HepG2 (cell line): ENCODE measurements around the gene FGA. TPM values are rescaled to one million over a fixed set of nuclear protein-coding genes. Genes with fewer than 3 reads are reported as not detected.

Experiments used
- AFF4 ChIP-seq: sonication (generic); formaldehyde crosslinking; IDR thresholded peaks from 2 replicates; pipeline ENCODE4 v1.4.0; 2020; ENCODE audit warnings: missing genetic modification reagents
- ATF7 ChIP-seq, 2 experiments: fragments of 450-650 bp in 1 of 2; sonication (generic) in 1 of 2; formaldehyde crosslinking in 1 of 2; IDR thresholded peaks; 2 replicates each; pipeline versions ENCODE4 v1.4.0 to v1.6.1; 2016 to 2020; ENCODE audit warnings: antibody characterized with exemption in 1 of 2, mild to moderate bottlenecking in 1 of 2, missing genetic modification reagents in 1 of 2
- BHLHE40 ChIP-seq: IDR thresholded peaks from 2 replicates; pipeline ENCODE4 v1.6.1; 2011; ENCODE audit warnings: low read length, improper control_type of control experiment
- DMAP1 ChIP-seq: IDR thresholded peaks from 2 replicates; pipeline ENCODE4 v1.6.1; 2016
- HOXA5 ChIP-seq: sonication (generic); formaldehyde crosslinking; IDR thresholded peaks from 2 replicates; pipeline ENCODE4 v1.4.0; 2020; ENCODE audit warnings: missing genetic modification reagents
- JUNB ChIP-seq: sonication (generic); formaldehyde crosslinking; IDR thresholded peaks from 2 replicates; pipeline ENCODE4 v1.8.0; 2022; ENCODE audit warnings: missing genetic modification reagents, mild to moderate bottlenecking, borderline replicate concordance
- MAF1 ChIP-seq: sonication (generic); formaldehyde crosslinking; IDR thresholded peaks from 2 replicates; pipeline ENCODE4 v1.5.0; 2020; ENCODE audit warnings: missing genetic modification reagents, borderline replicate concordance
- NRL ChIP-seq: sonication (generic); formaldehyde crosslinking; IDR thresholded peaks from 2 replicates; pipeline ENCODE4 v1.5.0; 2020; ENCODE audit warnings: missing genetic modification reagents, mild to moderate bottlenecking, moderate library complexity, borderline replicate concordance
- PAXIP1 ChIP-seq: sonication (generic); formaldehyde crosslinking; conservative IDR thresholded peaks from 2 replicates; pipeline ENCODE4 v1.4.0; 2020; ENCODE audit warnings: mild to moderate bottlenecking, missing genetic modification reagents, moderate library complexity
- SAP130 ChIP-seq: IDR thresholded peaks from 2 replicates; pipeline ENCODE4 v1.6.1; 2016; ENCODE audit warnings: low read depth
- SMAD1 ChIP-seq: sonication (generic); formaldehyde crosslinking; IDR thresholded peaks from 2 replicates; pipeline ENCODE4 v1.4.0; 2020; ENCODE audit warnings: missing genetic modification reagents, low read depth, mild to moderate bottlenecking, borderline replicate concordance
- XBP1 ChIP-seq: sonication (generic); formaldehyde crosslinking; IDR thresholded peaks from 2 replicates; pipeline ENCODE4 v1.5.0; 2020; ENCODE audit warnings: missing genetic modification reagents
- ZBED4 ChIP-seq: sonication (generic); formaldehyde crosslinking; IDR thresholded peaks from 2 replicates; pipeline ENCODE4 v1.4.0; 2020; ENCODE audit warnings: missing genetic modification reagents, borderline replicate concordance
- ZBTB7A ChIP-seq: sonication (generic); formaldehyde crosslinking; IDR thresholded peaks from 2 replicates; pipeline ENCODE4 v1.8.0; 2022; ENCODE audit warnings: mild to moderate bottlenecking, missing genetic modification reagents
- ZNF20 ChIP-seq: sonication (generic); formaldehyde crosslinking; IDR thresholded peaks from 2 replicates; pipeline ENCODE4 v1.4.0; 2020; ENCODE audit warnings: mild to moderate bottlenecking, moderate library complexity, missing genetic modification reagents
- ZNF232 ChIP-seq: sonication (generic); formaldehyde crosslinking; IDR thresholded peaks from 2 replicates; pipeline ENCODE4 v1.4.0; 2020; ENCODE audit warnings: missing genetic modification reagents, borderline replicate concordance
- ZNF317 ChIP-seq: sonication (generic); formaldehyde crosslinking; IDR thresholded peaks from 2 replicates; pipeline ENCODE4 v1.5.0; 2020; ENCODE audit warnings: mild to moderate bottlenecking, missing genetic modification reagents
- ZNF34 ChIP-seq: sonication (generic); formaldehyde crosslinking; IDR thresholded peaks from 2 replicates; pipeline ENCODE4 v1.4.0; 2020; ENCODE audit warnings: mild to moderate bottlenecking, missing genetic modification reagents, borderline replicate concordance
- ZNF841 ChIP-seq: sonication (generic); formaldehyde crosslinking; IDR thresholded peaks from 2 replicates; pipeline ENCODE4 v1.8.1; 2023; ENCODE audit warnings: missing genetic modification reagents, borderline replicate concordance
- polyA plus RNA-seq, 8 experiments: library from polyadenylated mRNA; depleted of rRNA in 3 of 8; stranded (reverse) in 7 of 8; unstranded in 1 of 8; fragments of >200 nt; fragmentation: Illumina TruSeq in 4 of 8; extraction: Trizol in 4 of 8; gene quantifications; 2 replicates each; pipeline versions ENCODE4 v1.2.1 to v1.2.3, GENCODE V29; 2011 to 2016; ENCODE audit warnings: low read depth in 4 of 8, missing spikeins in 1 of 8, mixed read lengths in 1 of 8; ENCODE audit not compliant: insufficient read depth in 1 of 8
- total RNA-seq, 5 experiments: library from RNA; depleted of rRNA; stranded (reverse); fragments of >200 nt; fragmentation: Illumina TruSeq; extraction: Trizol; gene quantifications; 2 replicates each; pipeline ENCODE4 v1.2.3, GENCODE V29; 2016; ENCODE audit warnings: low read depth in 1 of 5

The FGA gene
- total and polyA plus RNA-seq, 2 of the 13 experiments (the other 11 are each of a cell fraction or from before 2014, with no cell fraction given): 640 to 1,523 TPM

- no peak for TF ChIP-seq ZNF20
- TF ChIP-seq MAF1: no peak
- no peak for TF ChIP-seq SMAD1 (CRISPR knock-in tag)
- TF ChIP-seq ZBED4 (CRISPR knock-in tag): no peak
- TF ChIP-seq XBP1 (CRISPR knock-in tag): 0 out of 2 replicates have a peak, but pooled peaks have one; percentile 5
- no peak for TF ChIP-seq NRL (CRISPR knock-in tag)
- TF ChIP-seq ATF7 (IDR thresholded peaks at IDR 0.05): peak; percentile 71
- peak; percentile 70; the same call in 1 of the 2 replicates for TF ChIP-seq ATF7 (CRISPR knock-in tag; IDR thresholded peaks at IDR 0.05)
- TF ChIP-seq SAP130 (CRISPR knock-in tag): peak; percentile 97
- no peak for TF ChIP-seq ZNF232
- peak; percentile 85; the same call in 1 of the 2 replicates for TF ChIP-seq JUNB (CRISPR knock-in tag)
- TF ChIP-seq ZNF317: peak; percentile 55; the same call in 1 of the 2 replicates
- TF ChIP-seq HOXA5 (CRISPR knock-in tag): peak; percentile 84
- TF ChIP-seq BHLHE40: peak; percentile 37; the same call in 1 of the 2 replicates
- no peak for TF ChIP-seq ZBTB7A (CRISPR knock-in tag)
- TF ChIP-seq AFF4 (CRISPR knock-in tag): no peak
- TF ChIP-seq ZNF34 (CRISPR knock-in tag): peak; percentile 60; the same call in 1 of the 2 replicates
- TF ChIP-seq DMAP1 (CRISPR knock-in tag): peak; percentile 43; the same call in 1 of the 2 replicates
- TF ChIP-seq PAXIP1 (CRISPR knock-in tag): peak; percentile 98
- TF ChIP-seq ZNF841: no peak
Measured at GRCh38 chr4:154617820-154618317, 27.3 kb upstream of the FGA start (continued).
